Mucosa of descending colon (tissue), 3 donors: ENCODE data around the gene FARP2. TPM values are rescaled to one million over a fixed set of nuclear protein-coding genes. Genes with fewer than 3 reads are reported as not detected.

Experiments used
- ATAC-seq: fragments of 200-7000 bp; cut with Tn5 transposase; one replicate; pipeline ENCODE4 v1.9.1; 2020; ENCODE audit warnings: mild to moderate bottlenecking, moderate library complexity
- DNase-seq, 3 donors: peaks; one replicate each; pipeline ENCODE4 v3.0.0-alpha.2; 2020
- H3K36me3 ChIP-seq: fragments of 200-600 bp; one replicate; pipeline ENCODE4 v1.8.0; 2021; ENCODE audit warnings: low read depth, mild to moderate bottlenecking
- H3K4me1 ChIP-seq: fragments of 200-600 bp; one replicate; pipeline ENCODE4 v1.8.0; 2021; ENCODE audit warnings: low read depth, mild to moderate bottlenecking
- H3K4me3 ChIP-seq: fragments of 200-600 bp; one replicate; pipeline ENCODE4 v1.8.0; 2021; ENCODE audit warnings: mild to moderate bottlenecking
- H3K9me3 ChIP-seq: fragments of 200-600 bp; one replicate; pipeline ENCODE4 v1.8.0; 2021; ENCODE audit warnings: mild to moderate bottlenecking
- CTCF ChIP-seq: fragments of 200-600 bp; IDR thresholded peaks from one replicate; pipeline ENCODE4 v1.8.0; 2022; ENCODE audit warnings: antibody characterized with exemption, mild to moderate bottlenecking
- intact Hi-C, 2 donors: fragments of 100-400 bp; cut with DNase I in 1 of 2; cut with micrococcal nuclease in 1 of 2; formaldehyde crosslinking; loops; one replicate each; pipeline versions ENCODE4 v1.11.0 to v1.11.1; 2022; cut with DNase I, micrococcal nuclease
- total RNA-seq, 3 donors: library from RNA; stranded (reverse); fragmentation: NEBNext Ultra II Directional in 2 of 3; extraction: Animal tissue kit (Norgen Biotek cat#: 25700) in 2 of 3; gene quantifications; one replicate each; pipeline versions ENCODE4 v1.2.1 to v1.2.4, GENCODE V29; 2021 to 2023
- donor health status: DM: no; HTN: no; CAD: no; lungs with moderate emphysema.
- donor health status: DM: no; HTN: no; CAD: no.
- donor health status: DM: no; HTN: yes; CAD: no.

FARP2 gene
- total RNA-seq, 3 donors from 2014 or later: 98.1 to 163 (median 109) TPM

- Histone ChIP-seq H3K4me3 (no peak overlapping the region), H3K36me3 (no peaks in the 10 kb centered on the region), H3K9me3 (no peaks in the 10 kb centered on the region), H3K4me1 (peaks cover 4% of the 10 kb centered on the region)
- no peak for TF ChIP-seq CTCF
- intact Hi-C loops: no loop called here
- DNase-seq (no peak), ATAC-seq (no peak)
Observed at GRCh38 chr2:241456546-241456945, 100.5 kb downstream of the FARP2 start.

- no peak for DNase-seq
Observed at GRCh38 chr2:241458687-241459086, 102.6 kb downstream of the FARP2 start.

GRCh38 chr2:241459520-241459919, 103.4 kb downstream of the FARP2 start:
- TF ChIP-seq CTCF: no peak
- intact Hi-C loops: no loop called here
- DNase-seq (no peak), ATAC-seq (no peak)
- H3K9me3 ChIP-seq: no peaks in the 10 kb centered on the region
- H3K4me3 ChIP-seq: no peak overlapping the region
- no peaks in the 10 kb centered on the region for H3K36me3 ChIP-seq
- peaks cover 7% of the 10 kb centered on the region for H3K4me1 ChIP-seq

More at GRCh38 chr2:241458687-241459086, 102.6 kb downstream of the FARP2 start:
- Histone ChIP-seq H3K36me3 (no peaks in the 10 kb centered on the region), H3K4me3 (no peak overlapping the region), H3K9me3 (no peaks in the 10 kb centered on the region), H3K4me1 (peaks cover 7% of the 10 kb centered on the region)
- no peak for ATAC-seq
- no peak for TF ChIP-seq CTCF
- intact Hi-C loops: no loop called here

GRCh38 chr2:241460631-241461030, 104.5 kb downstream of the FARP2 start:
- Histone ChIP-seq H3K4me1 (peaks cover 7% of the 10 kb centered on the region), H3K36me3 (no peaks in the 10 kb centered on the region), H3K9me3 (no peaks in the 10 kb centered on the region), H3K4me3 (no peak overlapping the region)
- DNase-seq (no peak), ATAC-seq (peak; percentile 3)
- no peak for TF ChIP-seq CTCF
- intact Hi-C loops: no loop called here

- Histone ChIP-seq H3K4me1 (peaks cover 7% of the 10 kb centered on the region), H3K9me3 (no peaks in the 10 kb centered on the region), H3K36me3 (no peaks in the 10 kb centered on the region), H3K4me3 (no peak overlapping the region)
- ATAC-seq: peak; percentile 85
- no peak for TF ChIP-seq CTCF
- peak in 2 of 3 donors; percentile 41 to 56 for DNase-seq
- intact Hi-C loops: no loop called here
Observed at GRCh38 chr2:241461693-241462677, 105.9 kb downstream of the FARP2 start.
